Measurements from ENCODE around the gene NCOA3.

DNA sequence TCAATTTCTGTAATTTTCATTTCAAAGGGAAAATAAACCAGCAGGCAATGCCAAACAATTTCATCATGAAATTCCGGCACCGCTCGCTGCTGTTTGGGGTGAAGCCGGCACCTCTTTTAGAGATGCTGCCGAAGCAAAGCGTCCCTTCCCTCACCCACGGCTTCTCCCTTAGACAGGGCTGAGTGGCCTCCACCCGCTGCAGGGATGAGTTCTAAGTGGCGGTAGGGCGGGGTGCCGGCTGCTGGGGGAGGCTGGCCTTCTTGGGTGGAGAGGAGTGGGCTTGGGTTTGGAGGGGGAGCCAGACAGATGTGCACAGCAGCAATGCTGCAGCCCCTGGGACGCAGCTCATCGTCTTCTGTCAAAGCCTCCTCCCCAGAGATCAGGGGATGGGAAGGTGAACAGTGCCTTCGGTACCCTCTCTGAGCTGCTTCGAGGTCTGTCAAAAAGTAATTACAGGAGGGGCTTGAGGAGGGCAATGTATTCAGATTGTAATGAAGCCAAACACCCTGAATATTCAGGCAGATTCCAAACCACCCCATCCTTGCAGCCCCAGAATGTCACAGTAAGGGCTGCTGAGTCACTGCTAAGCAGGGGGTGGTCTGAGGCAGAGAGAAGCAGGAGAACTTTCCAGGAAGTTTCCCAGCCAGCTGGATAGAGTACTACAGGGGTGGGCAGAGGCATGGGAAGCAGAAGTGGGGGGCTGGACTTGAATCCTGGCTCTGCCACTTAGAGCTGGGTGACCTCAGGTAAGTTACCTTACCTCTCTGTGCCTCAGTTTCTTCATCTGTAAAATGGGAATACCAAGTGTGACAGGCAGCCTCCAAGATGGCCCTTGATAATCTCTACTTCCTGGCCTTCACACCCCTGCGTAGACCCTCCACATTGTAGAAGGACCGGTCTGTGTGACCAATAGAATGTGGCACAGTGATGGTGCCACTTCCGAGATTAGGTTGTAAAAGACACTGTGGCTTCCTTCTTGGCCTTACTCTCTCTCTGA lies 187.0 kb downstream of the NCOA3 start:
- TF ChIP-seq EZH2 (IDR thresholded peaks at IDR 0.05; ENCODE audit: borderline replicate concordance, low read length), result no peak
- TF ChIP-seq, protein P1, sequence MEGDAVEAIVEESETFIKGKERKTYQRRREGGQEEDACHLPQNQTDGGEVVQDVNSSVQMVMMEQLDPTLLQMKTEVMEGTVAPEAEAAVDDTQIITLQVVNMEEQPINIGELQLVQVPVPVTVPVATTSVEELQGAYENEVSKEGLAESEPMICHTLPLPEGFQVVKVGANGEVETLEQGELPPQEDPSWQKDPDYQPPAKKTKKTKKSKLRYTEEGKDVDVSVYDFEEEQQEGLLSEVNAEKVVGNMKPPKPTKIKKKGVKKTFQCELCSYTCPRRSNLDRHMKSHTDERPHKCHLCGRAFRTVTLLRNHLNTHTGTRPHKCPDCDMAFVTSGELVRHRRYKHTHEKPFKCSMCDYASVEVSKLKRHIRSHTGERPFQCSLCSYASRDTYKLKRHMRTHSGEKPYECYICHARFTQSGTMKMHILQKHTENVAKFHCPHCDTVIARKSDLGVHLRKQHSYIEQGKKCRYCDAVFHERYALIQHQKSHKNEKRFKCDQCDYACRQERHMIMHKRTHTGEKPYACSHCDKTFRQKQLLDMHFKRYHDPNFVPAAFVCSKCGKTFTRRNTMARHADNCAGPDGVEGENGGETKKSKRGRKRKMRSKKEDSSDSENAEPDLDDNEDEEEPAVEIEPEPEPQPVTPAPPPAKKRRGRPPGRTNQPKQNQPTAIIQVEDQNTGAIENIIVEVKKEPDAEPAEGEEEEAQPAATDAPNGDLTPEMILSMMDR (IDR thresholded peaks at IDR 0.05; ENCODE audit: low read length), result no peak

All from OCI-LY1 (cell line).